ENCODE measurements around the gene KLHL29.

GRCh38 chr2:23538566-23538965 is 153.6 kb downstream of the KLHL29 start:
- TF ChIP-seq ZNF639 (CRISPR knock-in tag; conservative IDR thresholded peaks at IDR 0.05) (no peak), CREB1 (IDR thresholded peaks at IDR 0.05) (no peak), CREB1 (CRISPR knock-in tag; IDR thresholded peaks at IDR 0.05) (no peak), RELA (CRISPR knock-in tag; IDR thresholded peaks at IDR 0.05) (no peak), CTCF (CRISPR knock-in tag; IDR thresholded peaks at IDR 0.05) (no peak), YEATS4 (CRISPR knock-in tag; IDR thresholded peaks at IDR 0.05; ENCODE audit: borderline replicate concordance) (no peak), MAFF (IDR thresholded peaks at IDR 0.05; ENCODE audit: low read depth, low read length) (no peak)

Data from HepG2 (cell line).